Sigmoid colon (tissue), 7 donors: ENCODE measurements around the gene HK2. TPM values are rescaled to one million over a fixed set of nuclear protein-coding genes. Genes with fewer than 3 reads are reported as not detected.

Experiments used
- DNase-seq: peaks from one replicate; pipeline ENCODE4 v3.0.0-alpha.2; 2019
- H3K27ac ChIP-seq, 4 donors: fragments of 200-600 bp; sonication (generic); one replicate each; pipeline ENCODE4 v1.5.1; 2016 to 2019; ENCODE audit warnings: mild to moderate bottlenecking in 1 of 4
- H3K27me3 ChIP-seq, 3 donors: fragments of 200-600 bp; sonication (generic); one replicate each; pipeline ENCODE4 v1.5.1; 2019; ENCODE audit warnings: mild to moderate bottlenecking in 1 of 3
- H3K36me3 ChIP-seq, 4 donors: fragments of 200-600 bp; sonication (generic); one replicate each; pipeline ENCODE4 v1.5.1; 2016 to 2019
- H3K4me1 ChIP-seq, 4 donors: fragments of 200-600 bp; sonication (generic); one replicate each; pipeline ENCODE4 v1.5.1; 2017 to 2019
- H3K4me3 ChIP-seq, 4 donors: fragments of 200-600 bp; sonication (generic); one replicate each; pipeline ENCODE4 v1.5.1; 2017 to 2019; ENCODE audit warnings: mild to moderate bottlenecking in 2 of 4, moderate library complexity in 1 of 4
- H3K9me3 ChIP-seq, 4 donors: fragments of 200-600 bp in 3 of 4; sonication (generic) in 3 of 4; one replicate each; pipeline versions ENCODE4 v1.5.1 to v1.6.1; 2013 to 2019
- CTCF ChIP-seq, 4 experiments: fragments of 450-650 bp in 3 of 4; fragments of 200-600 bp in 1 of 4; IDR thresholded peaks; one replicate each; pipeline ENCODE4 v1.5.1; 2016 to 2019; ENCODE audit warnings: antibody characterized with exemption in 4 of 4, mild to moderate bottlenecking in 3 of 4, moderate library complexity in 2 of 4
- EP300 ChIP-seq, 4 donors: sonication (generic); formaldehyde crosslinking; IDR thresholded peaks; one replicate each; pipeline ENCODE4 v1.6.1; 2017; ENCODE audit warnings: antibody characterized with exemption in 4 of 4
- POLR2A ChIP-seq, 2 donors: fragments of 450-650 bp; IDR thresholded peaks; one replicate each; pipeline ENCODE4 v1.6.1; 2016; ENCODE audit warnings: antibody characterized with exemption in 2 of 2, mild to moderate bottlenecking in 2 of 2, moderate library complexity in 2 of 2
- POLR2AphosphoS5 ChIP-seq, 4 donors: sonication (generic); formaldehyde crosslinking; IDR thresholded peaks; one replicate each; pipeline ENCODE4 v1.6.1; 2017; ENCODE audit warnings: antibody characterized with exemption in 4 of 4
- WGBS, 2 donors: extraction: QIAGEN DNeasy Blood & Tissue Kit; methylation state at CpG; one replicate each; pipeline ENCODE4 v1.1.7; 2013; 5-methylcytosine and 5-hydroxymethylcytosine counted together
- intact Hi-C: fragments of 100-400 bp; cut with DNase I; formaldehyde crosslinking; loops from one replicate; pipeline ENCODE4 v1.15.1; 2023
- polyA plus RNA-seq, 3 donors: library from polyadenylated mRNA; stranded (reverse); fragments of 200-250 nt; gene quantifications; one replicate each; pipeline ENCODE4 v1.2.3, GENCODE V29; 2013
- total RNA-seq, 4 donors: library from RNA; depleted of rRNA; stranded (reverse); fragments of >200 nt; gene quantifications; one replicate each; pipeline ENCODE4 v1.1.0, GENCODE V29; 2016
- donor health status: healthy with polysubstance abuse.
- donor health status: Bipolar disorder and iron deficiency.
- donor health status: healthy.

HK2 gene
- total and polyA plus RNA-seq, 7 donors: 1.3 to 118 (median 1.9) TPM

GRCh38 chr2:74872389-74872836 is 38.5 kb downstream of the HK2 start:
- 86 to 91% methylated on average over 2 of the region's 2 CpGs for WGBS, 2 donors
- no peak overlapping the region for H3K4me3 ChIP-seq
- no peak overlapping the region for H3K27ac ChIP-seq
- H3K4me1 ChIP-seq: peaks cover 0 to 17% (median 10%) of the 10 kb centered on the region in 4 donors
- TF ChIP-seq POLR2A (IDR thresholded peaks at IDR 0.05) (no peak), CTCF (IDR thresholded peaks at IDR 0.05) (no peak), EP300 (IDR thresholded peaks at IDR 0.05) (no peak), POLR2AphosphoS5 (IDR thresholded peaks at IDR 0.05) (no peak)
- H3K9me3 ChIP-seq: no peaks in the 10 kb centered on the region
- DNase-seq: peak; percentile 14
- intact Hi-C loops: no loop called here
- H3K36me3 ChIP-seq: no peaks in the 10 kb centered on the region
- H3K27me3 ChIP-seq: no peaks in the 10 kb centered on the region

GRCh38 chr2:74873012-74873665 is 39.2 kb downstream of the HK2 start:
- DNase-seq: peak; percentile 10
- H3K27me3 ChIP-seq: no peaks in the 10 kb centered on the region
- TF ChIP-seq EP300 (IDR thresholded peaks at IDR 0.05) (no peak), POLR2AphosphoS5 (IDR thresholded peaks at IDR 0.05) (no peak), POLR2A (IDR thresholded peaks at IDR 0.05) (no peak), CTCF (IDR thresholded peaks at IDR 0.05) (no peak)
- H3K27ac ChIP-seq: no peak overlapping the region
- no peaks in the 10 kb centered on the region for H3K9me3 ChIP-seq
- WGBS, 2 donors: 85 to 91% methylated on average over 7 of the region's 7 CpGs
- no peaks in the 10 kb centered on the region for H3K36me3 ChIP-seq
- H3K4me1 ChIP-seq: peaks cover 0 to 11% (median 3%) of the 10 kb centered on the region in 4 donors
- no peak overlapping the region for H3K4me3 ChIP-seq
- intact Hi-C loops: no loop called here

- no peaks in the 10 kb centered on the region for H3K9me3 ChIP-seq
- peak overlapping the region in 3 of 4 donors; percentile 12 to 55 (median 39) for H3K27ac ChIP-seq
- no peaks in the 10 kb centered on the region for H3K36me3 ChIP-seq
- TF ChIP-seq CTCF (IDR thresholded peaks at IDR 0.05): no peak
- no peak for TF ChIP-seq POLR2AphosphoS5 (IDR thresholded peaks at IDR 0.05)
- TF ChIP-seq POLR2A (IDR thresholded peaks at IDR 0.05): no peak
- no peaks in the 10 kb centered on the region for H3K27me3 ChIP-seq
- peaks cover 0 to 8% (median 2%) of the 10 kb centered on the region in 4 donors for H3K4me1 ChIP-seq
- DNase-seq: peak; percentile 62
- no peak overlapping the region for H3K4me3 ChIP-seq
- intact Hi-C loops: no loop called here
- 94 to 96% methylated on average over 26 of the region's 26 CpGs for WGBS, 2 donors
These were observed 40.0 kb downstream of the HK2 start for GRCh38 chr2:74873678-74874640.

- intact Hi-C loops: loop anchor here (1.0 kb wide), 1 partner anchor 161 kb away; no protein-coding TSS in a partner anchor
- H3K4me3 ChIP-seq: no peak overlapping the region
- no peaks in the 10 kb centered on the region for H3K9me3 ChIP-seq
- WGBS, 2 donors: 53 to 62% methylated on average over 13 of the region's 13 CpGs
- no peak for DNase-seq
- H3K4me1 ChIP-seq: peaks cover 0 to 8% (median 2%) of the 10 kb centered on the region in 4 donors
- peak overlapping the region in 3 of 4 donors; percentile 7 to 33 (median 32) for H3K27ac ChIP-seq
- no peaks in the 10 kb centered on the region for H3K27me3 ChIP-seq
- H3K36me3 ChIP-seq: no peaks in the 10 kb centered on the region
- no peak for TF ChIP-seq EP300 (IDR thresholded peaks at IDR 0.05)
- peak in 3 of 4 experiments; percentile 47 to 69 (median 57) for TF ChIP-seq CTCF (IDR thresholded peaks at IDR 0.05)
These were observed 42.4 kb downstream of the HK2 start for GRCh38 chr2:74876081-74876886.
